HG02884 (cell line): Measurements from ENCODE around the gene TAPBP.
"Not testable (repeated sequence)": the region's sequence is repeated elsewhere in the genome, so short reads cannot be mapped to it uniquely, and the experiment has no call there.

Source experiments
- ATAC-seq: cut with Tn5 transposase; IDR thresholded peaks from one replicate; pipeline ENCODE4 v1.9.1; 2021; ENCODE audit warnings: mild to moderate bottlenecking, moderate library complexity; ENCODE audit not compliant: unreplicated experiment

Gene TAPBP

DNA sequence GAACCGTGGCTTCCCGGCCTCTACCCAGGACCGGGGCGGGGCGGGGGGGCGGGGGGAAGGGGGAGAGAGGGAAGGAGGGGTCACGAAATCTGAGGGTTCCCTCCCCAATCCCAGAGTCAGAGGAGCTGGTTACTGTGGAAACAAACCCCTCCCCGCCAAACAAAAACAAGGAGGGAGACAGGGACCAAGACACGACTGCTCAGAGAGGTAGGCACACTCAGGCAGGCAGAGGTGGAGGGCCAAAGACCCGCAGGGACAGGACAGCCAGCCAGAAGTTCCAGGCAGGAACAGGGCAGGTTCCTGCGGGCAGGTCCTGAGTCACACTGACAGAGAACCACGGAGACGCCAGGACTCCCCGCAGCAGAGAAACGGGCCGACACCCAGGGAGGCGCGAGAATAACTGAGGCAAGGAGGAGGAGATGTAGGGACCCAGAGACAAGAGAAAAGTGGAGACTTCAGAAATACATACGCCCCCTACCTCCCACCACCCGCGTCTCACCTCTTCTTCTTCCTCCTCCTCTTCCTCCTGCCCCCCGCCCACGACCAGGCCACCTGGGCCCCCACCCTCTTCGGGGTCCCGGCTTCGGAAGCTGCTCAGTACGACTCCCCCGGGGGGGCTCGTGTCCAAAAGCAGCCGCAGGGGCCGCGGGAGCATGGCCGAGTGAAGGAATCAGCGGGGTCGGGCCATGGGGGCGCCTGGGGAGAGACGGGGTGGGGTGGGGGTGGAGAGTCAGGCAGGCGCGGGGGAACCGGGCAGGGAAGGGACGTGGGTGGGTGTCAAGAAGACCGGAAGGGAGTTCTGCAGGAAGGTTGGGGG is 15.7 kb downstream of the TAPBP start:
- ATAC-seq: no peak

DNA sequence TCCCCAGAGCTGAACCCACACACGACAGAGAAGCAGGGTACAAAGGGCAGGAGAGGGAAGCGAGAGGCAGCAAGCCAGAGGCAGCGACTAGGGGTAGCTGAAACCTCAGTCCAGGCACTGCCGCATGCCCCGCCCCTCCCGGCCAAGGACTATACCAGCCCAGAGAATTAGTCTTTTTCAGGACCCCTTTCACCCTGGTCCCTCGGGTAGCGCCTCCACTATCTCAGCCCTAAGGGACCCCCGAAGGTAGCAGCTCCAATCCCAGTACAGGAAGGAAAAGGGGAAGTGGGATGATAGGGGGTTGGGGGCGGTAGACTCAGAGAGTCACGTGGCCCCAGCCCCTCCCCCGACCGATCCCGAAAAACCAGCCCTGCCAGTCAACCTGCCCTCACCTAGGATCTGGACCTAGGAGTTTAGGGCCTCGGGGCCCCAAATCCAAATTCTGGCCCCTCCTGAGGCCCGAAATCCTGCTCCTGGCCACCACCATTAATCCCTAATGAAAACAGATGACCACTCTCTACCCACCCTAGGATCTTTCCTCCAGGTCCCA is 16.4 kb downstream of the TAPBP start:
- ATAC-seq: no peak

DNA sequence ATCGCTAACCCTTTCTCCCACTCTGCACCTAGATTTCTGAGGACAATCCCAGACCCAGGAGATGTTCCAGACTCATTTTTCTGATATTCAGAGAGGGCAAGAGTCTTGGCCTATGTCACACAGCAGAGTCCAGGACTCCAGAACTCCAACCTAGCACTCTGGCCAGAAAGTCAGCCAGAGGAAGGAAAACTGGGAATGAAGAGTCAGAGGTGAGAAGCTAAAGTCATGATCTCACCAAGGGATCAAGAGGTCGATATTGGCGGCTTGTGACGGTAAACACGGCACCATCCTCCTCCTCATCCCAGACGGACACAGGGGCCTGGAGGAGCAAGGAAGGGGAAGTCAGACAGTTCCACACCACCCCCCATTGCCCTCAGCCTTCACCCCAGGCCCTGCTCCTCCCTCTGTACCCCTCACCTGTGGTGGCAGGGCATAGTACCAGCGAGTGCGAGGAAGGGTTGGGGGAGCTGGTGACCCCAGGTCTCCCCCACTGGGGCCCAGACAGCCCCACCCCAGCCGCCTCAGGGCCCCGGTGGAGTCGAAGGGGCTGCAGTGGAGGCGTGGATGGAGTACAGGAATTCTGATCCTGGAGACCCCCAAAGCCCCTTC is 17.0 kb downstream of the TAPBP start:
- ATAC-seq: no peak

DNA sequence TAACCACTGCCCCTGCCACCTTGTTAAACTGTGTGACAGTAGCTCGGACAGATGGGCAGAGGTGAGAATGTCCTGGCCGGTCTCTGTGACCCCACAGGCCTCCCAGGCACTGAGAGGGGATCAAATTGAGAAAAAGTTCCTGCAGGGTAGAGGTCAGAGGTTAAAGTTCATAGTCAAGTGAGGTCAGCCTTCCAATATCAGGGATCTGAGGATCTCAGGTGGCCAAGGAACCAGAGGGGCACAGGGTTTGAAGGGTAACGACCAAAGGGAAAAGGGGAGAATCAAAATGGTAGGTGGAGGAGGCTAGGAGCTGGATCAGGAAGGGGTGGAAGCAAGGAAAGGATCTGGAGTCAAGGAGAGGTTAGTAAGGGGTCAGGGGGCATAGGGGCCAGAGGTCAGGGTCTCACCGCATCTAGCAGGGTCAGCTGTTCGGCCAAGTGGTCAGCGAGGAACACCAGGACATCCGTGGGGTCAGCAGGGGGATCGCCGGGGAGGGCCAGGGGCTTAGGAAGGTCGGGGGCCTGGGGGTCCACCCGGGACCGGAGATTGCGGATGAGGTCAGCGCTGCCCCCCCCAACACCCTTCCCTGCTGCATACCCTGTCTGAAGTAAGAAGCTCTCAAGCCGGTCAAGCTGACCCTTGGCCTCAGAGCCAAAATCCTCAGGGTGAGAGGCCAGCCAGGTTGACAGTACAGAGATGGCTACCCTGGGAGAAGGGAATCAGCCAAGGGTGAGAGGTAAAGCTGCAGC is 18.1 kb downstream of the TAPBP start:
- no peak for ATAC-seq

DNA sequence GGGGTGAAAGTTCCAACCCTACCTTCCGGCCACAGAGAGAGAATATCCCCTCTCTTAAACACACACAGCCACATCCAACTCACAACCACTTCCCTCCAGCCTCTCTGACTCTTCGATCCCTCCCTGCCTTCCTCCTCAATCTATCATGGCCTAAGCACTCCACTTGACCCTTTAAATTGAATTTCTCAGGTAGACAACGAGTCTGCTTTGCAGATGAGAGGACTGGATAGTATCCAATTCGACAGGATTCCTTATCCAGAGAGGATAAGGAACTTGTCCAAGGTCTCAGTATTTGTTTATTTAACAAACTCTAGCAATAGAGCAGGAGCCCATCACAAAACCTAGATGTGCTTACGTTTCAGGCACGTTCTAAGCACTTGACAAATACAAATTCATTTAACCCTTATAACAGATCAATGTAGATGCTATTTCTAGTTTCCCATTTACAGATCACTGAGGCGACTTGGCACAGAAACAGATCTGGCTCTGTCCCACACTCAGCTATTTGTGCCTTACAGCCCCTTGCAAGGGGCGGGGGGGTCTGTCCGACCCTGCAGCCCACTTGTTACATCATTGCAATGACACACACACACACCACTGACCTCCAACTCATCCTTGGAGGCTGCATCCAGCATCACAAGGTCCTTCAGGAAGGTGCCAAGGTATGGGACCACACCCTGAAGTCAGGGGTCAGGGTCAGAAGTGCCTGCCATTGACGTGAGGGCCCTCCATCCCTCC is 19.6 kb downstream of the TAPBP start:
- ATAC-seq: no peak

DNA sequence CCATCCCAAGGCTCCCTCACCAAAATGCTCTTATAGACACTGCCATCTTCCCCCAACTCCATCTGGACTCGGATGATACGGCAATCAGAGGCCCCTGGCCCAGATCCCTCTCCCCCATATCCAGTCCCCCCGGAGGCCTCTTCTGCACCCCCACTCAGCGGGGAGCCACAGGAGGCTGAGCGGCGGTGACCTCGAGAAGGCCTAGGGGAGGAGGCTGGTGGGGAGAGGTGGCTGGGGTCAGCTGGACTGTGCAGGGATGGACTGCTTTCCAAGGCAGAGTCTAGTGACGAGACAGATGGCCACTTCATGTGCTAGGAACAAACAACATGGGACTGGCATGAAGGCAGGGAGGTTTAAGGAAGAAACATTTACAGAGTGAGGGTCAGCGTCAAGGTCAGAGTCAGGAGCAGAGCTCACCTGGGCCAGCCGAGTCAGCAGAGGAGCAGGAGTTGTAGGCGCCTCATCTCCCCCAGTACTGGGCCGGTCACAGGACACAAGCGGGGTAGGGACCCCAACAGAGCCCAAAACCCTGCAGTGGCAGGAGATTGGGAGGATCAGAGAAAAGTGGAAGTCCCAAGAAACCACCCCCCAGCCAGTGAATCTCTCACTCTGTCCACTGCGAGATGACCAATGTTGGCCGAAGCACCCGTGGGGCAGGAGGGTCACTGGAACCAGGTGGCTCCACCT is 20.7 kb downstream of the TAPBP start:
- ATAC-seq: no peak

DNA sequence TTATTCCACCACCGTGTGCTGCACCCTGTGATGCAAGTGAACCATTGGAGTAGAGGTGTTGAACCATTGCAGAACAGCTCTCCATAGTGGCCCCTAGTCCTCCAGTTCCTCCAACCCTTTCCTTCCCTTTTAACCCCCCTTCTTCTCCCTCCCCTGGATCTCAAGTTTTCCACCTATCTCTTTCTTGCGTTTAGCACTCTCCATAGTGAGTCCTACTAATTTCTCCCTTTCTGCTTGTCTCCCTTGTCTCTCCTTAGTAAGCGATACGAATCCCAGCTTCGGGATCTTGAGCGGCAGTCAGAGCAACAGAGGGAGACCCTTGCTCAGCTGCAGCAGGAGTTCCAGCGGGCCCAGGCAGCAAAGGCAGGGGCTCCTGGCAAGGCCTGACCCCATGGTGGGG is 23.4 kb downstream of the TAPBP start:
- ATAC-seq: no peak

DNA sequence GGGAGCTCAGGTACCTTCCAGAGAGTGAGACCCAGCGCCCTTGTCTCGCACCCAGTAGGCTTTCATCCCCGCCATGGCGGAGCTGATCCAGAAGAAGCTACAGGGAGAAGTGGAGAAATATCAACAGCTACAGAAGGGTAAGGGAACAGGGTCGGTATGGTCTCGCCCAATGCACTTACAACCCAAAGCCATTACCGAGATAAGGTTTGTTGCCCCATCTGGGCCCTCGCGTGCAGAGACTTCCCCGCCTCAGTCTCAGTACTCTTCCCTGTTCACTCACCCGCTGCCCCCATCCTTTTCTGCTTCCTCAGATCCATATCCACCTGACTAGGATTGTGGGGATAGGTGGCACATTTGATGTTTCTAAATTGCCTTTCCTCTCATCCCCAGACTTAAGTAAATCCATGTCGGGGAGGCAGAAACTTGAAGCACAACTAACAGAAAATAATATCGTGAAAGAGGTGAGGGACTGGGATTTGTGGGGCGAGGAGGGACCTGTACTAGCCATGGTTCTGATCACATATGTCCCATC is 24.0 kb downstream of the TAPBP start:
- ATAC-seq: no peak

DNA sequence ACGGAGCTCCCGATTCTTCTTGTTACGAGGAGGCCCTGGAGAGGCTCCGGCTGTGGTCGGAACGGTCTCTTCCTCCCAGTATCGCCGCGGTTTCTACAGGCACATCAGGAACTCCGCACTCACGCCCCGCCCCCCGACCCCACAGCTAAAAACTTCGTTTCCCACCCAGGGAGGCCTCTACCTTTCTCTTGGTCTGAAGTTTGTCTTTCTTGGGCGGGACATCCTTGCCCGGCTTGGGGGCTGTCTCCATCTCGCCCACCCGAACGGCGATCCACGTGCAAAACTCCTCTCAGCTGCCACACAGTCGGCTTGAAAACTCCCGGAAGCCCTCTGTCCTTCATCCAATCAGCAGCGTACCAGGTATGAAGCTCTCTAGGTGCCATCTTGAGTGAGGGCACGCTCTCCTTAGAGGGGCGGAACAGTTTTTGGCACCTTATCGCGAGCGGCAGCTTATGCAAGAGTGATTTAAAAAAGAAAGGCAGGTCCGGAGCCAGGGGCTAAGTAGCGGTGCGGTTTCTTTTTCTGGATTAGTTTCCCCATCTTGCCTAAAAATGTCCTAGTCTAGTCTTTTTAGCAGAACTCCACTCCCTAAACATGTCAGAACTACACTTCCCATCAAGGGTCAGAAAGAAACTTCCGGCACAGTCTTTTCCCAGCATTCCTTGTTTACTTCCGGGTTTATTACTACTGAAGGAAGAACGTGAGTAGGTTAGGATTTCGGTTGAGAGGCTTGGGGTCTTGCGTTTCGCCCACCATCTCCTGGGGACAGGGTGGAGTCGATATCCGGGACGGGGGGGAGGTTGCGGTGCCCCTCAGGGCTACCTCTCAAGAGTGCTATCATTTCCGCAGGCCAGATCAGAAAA is 24.7 kb downstream of the TAPBP start, which contains the start of the genes PFDN6 and WDR46:
PFDN6 (plus strand) TSS at position 681 of the 863 bp plus-strand sequence. CDS start 256 bp downstream, outside the sequence.
WDR46 (minus strand) TSS at position 319 of the 863 bp plus-strand sequence; CDS start at position 250, 69 bp downstream.
- ATAC-seq: peak; percentile 79

DNA sequence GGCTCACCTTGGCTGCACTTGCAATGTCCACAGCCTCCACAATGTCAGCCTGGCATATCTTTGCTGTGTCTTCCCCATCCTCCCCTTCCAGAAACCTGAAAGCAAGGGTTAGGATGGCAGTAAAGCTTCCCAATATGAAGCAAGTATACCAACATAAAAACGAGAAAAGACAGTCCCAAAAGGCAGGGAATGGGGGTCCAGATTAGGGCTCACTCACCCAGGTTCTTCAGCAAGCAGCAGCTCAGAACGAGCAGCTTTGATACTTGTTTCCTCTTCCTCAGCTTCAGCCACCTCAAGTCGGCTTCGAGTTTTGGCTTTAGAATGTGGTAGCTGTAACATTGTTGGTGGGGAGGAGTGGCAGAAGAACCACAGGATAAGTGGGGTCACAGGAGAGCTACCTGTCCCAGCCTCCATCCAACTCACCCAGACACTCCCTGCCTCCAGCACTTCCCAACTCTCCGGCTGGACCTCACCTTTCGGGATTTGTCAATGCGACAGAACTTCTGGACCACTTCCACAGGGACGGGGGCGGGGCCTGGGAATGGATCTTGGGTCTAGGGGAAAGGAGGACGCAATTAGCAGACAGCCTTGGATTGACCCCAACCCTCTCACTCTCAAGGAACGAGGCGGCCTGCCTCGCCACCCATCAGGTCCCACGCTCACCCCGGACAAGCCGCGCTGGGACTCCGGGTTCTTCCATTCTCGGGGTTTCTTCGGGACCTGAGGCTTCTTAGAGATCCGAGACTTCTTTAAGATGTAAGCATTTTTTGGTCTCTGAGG is 25.5 kb downstream of the TAPBP start:
- ATAC-seq: no peak

DNA sequence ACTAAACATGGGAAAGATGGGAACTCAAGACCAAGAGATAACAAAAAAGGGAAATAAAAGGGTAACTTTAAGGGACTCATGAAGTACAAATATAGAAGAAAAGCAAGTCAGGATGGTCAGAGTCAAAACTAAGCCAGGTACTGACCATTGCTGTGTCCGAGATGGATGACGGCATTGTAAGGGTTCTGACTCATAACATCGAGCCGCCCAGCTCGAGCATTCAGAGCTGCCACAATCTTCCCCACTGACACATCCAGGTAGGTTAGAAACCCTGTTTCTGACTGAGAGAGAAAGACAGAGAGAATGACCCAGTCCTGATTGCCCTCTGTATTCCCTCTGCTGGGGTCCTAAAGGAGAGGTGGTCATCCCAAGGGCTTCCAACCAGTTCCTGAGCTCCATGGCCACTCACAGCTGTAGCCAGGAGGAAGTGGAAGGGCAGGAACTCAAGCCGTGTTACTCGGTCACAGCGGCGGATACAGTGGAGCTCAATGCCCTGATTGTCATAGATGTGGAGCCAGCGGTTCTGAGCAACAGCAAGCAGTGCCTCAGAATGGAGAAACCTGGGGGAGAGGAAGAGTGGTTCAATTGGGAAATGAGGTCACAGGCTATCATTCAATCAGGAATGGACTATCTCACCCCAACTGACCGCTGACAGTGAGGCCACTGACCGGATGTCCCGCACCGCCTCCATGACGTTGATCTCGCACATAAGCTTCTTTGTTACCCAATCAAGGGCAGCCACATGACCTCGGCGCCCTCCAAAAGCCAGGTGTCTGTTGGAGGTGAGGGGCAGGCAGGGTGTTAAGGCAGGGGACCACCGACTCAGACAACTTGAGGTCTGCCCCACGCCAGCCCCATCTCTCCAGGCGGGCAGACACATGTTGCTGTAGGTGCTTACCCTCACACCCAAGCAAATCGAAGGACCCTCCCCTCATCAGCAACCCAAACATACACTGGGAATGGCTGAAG is 26.6 kb downstream of the TAPBP start:
- ATAC-seq: no peak

DNA sequence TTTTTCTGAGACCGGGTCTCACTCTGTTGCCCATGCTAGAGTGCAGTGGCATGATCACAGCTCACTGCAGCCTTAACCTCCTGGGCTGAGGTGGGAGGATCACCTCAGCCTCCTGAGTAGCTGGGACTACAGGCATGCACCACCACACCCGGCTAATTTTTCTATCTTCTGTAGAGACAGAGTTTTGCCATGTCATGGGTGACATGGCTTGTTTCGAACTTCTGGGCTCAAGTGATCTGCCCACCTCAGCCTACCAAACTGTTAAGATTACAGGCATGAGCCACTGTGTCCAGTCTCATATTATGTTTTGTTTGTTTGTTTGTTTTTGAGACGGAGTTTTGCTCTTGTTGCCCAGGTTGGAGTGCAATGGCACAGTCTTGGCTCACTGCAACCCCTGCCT is 28.7 kb downstream of the TAPBP start:
- ATAC-seq: not testable (repeated sequence)

DNA sequence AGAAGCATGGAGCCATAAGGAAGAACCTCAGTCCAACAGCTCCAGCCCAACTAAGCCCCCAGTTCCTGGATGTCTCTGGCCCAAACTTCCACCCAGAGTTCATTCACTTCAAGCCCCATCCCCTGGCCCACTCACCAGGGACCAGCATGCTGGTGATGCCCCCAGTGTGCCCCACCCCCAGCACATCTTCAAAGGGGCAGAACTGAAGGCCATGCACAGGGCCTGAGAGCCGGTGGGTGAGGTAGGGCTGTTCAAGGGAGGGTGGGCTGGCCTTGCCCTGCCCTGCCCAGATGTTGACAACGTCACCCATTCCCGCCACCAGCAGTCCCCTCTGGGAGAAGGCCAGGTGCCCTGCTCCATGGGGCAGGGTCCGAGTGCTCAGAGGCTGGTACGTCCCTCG is 33.3 kb downstream of the TAPBP start:
- ATAC-seq: no peak

DNA sequence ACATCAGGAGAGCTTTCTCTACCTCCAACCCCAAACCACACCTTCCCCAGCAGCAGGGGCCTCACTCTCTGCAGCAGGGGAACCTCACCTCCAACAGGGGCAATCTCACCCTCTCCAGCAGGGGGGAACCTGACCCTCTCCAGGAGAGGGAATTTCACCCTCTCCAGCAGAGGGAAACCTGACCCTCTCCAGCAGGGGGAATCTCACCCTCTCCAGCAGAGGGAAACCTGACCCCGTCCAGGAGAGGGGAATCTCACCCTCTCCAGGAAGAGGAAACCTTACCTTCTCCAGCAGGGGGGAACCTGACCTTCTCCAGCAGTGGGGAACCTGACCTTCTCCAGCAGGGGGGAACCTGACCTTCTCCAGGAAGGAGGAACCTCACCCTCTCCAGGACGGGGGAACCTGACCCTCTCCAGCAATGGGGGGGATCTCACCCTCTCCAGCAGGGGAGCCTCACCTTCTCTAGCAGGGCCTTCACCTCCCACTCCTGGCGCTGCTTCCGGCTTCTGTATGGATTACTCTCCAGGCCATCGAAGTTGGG is 33.8 kb downstream of the TAPBP start:
- no peak for ATAC-seq

DNA sequence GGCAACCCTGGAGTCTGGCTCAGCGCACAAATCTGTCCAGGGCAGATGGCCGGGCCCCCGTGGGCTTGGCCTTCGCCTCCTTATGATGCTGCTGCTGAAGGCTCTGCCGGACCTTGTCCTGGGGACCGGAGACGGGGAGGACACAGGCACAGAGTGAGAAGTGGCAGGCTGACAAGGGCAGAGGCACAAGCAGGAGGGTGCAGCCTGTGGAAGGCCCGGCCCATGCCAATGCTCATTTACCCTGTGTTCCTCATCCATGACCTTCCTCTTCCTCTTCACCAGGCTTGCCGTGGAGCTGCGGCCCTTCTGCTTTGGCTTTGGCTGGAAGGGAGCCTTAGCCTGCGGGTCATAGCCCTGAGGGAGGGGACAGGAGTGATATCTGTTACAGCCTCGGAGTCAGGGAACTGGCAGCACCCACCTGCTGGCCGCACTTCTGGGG is 34.6 kb downstream of the TAPBP start:
- ATAC-seq: no peak

DNA sequence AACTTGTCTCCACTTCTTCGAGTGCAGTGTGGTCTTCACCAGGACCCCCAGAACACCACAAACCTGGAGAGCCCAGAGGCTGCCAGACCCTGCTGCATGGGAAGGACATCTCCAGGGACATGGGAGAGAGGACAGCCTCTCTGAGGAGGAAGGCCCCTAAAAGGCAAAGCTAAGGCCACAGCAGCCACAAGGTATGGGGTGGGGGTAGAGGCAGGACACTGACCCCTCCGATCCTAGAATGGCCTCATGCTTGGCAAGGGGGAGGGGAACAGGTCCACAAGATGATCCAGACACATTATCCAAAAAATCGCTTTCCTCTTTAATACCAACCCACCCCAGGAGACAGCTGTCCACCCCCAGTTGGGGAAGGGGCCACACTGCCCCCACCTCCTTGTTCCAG is 35.1 kb downstream of the TAPBP start:
- ATAC-seq: no peak

DNA sequence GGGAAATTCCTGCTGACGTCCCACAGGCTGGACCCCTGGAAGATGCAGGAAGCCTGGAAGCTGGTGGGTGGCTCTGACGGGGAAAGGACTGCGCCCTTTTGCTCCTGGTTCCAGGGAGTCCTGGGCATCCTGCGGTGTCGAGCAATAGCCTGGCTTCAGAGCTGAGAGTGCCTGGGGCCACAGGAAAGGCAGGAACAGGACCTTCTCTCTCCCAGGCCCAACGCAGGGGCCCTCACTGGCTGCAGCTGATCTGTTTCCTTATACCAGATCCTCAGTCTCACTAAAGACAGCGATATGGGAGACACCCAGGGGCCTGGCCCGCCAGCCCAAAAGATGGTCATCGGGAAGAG is 35.5 kb downstream of the TAPBP start:
- no peak for ATAC-seq
